ENCODE measurements around the gene DNM3.

The DNM3 gene

GRCh38 chr1:172375211-172375631 is 533.9 kb downstream of the DNM3 start:
- TF ChIP-seq CTCF (IDR thresholded peaks at IDR 0.05; ENCODE audit: borderline replicate concordance, control extremely low read depth, extremely low read depth, insufficient read depth, missing control alignments) = no peak
- DNase-seq (ENCODE audit: low spot score) = no peak
- in situ Hi-C loops (cut with MboI; ENCODE audit: low sequenced_read_pairs, unreplicated experiment) = no loop called here

GRCh38 chr1:172376431-172376830 is 535.1 kb downstream of the DNM3 start:
- no peak for TF ChIP-seq CTCF (IDR thresholded peaks at IDR 0.05; ENCODE audit: borderline replicate concordance, control extremely low read depth, extremely low read depth, insufficient read depth, missing control alignments)
- DNase-seq (ENCODE audit: low spot score) = no peak
- in situ Hi-C loops (cut with MboI; ENCODE audit: low sequenced_read_pairs, unreplicated experiment) = no loop called here

GRCh38 chr1:172377565-172377964 is 536.3 kb downstream of the DNM3 start:
- DNase-seq (ENCODE audit: low spot score) = no peak
- in situ Hi-C loops (cut with MboI; ENCODE audit: low sequenced_read_pairs, unreplicated experiment) = no loop called here
- no peak for TF ChIP-seq CTCF (IDR thresholded peaks at IDR 0.05; ENCODE audit: borderline replicate concordance, control extremely low read depth, extremely low read depth, insufficient read depth, missing control alignments)

- no peak for DNase-seq (ENCODE audit: low spot score)
- no peak for TF ChIP-seq CTCF (IDR thresholded peaks at IDR 0.05; ENCODE audit: borderline replicate concordance, control extremely low read depth, extremely low read depth, insufficient read depth, missing control alignments)
- in situ Hi-C loops (cut with MboI; ENCODE audit: low sequenced_read_pairs, unreplicated experiment) = no loop called here
These were observed 536.9 kb downstream of the DNM3 start for GRCh38 chr1:172378109-172378760.

GRCh38 chr1:172380441-172381244 is 539.3 kb downstream of the DNM3 start:
- TF ChIP-seq CTCF (IDR thresholded peaks at IDR 0.05; ENCODE audit: borderline replicate concordance, control extremely low read depth, extremely low read depth, insufficient read depth, missing control alignments) = no peak
- in situ Hi-C loops (cut with MboI; ENCODE audit: low sequenced_read_pairs, unreplicated experiment) = no loop called here
- DNase-seq (ENCODE audit: low spot score) = peak; percentile 39

- in situ Hi-C loops (cut with MboI; ENCODE audit: low sequenced_read_pairs, unreplicated experiment) = no loop called here
- TF ChIP-seq CTCF (IDR thresholded peaks at IDR 0.05; ENCODE audit: borderline replicate concordance, control extremely low read depth, extremely low read depth, insufficient read depth, missing control alignments) = no peak
- no peak for DNase-seq (ENCODE audit: low spot score)
These were observed 540.6 kb downstream of the DNM3 start for GRCh38 chr1:172381946-172382345.

All from GM13976 (cell line).